HG03354 (cell line): ENCODE data around the gene RBM3.
"Not testable (repeated sequence)": the region's sequence is repeated elsewhere in the genome, so short reads cannot be mapped to it uniquely, and the experiment has no call there.

Experiments used
- ATAC-seq: cut with Tn5 transposase; IDR thresholded peaks from one replicate; pipeline ENCODE4 v1.9.1; 2021; ENCODE audit warnings: mild to moderate bottlenecking; ENCODE audit not compliant: unreplicated experiment, poor library complexity, severe bottlenecking

The RBM3 gene

DNA sequence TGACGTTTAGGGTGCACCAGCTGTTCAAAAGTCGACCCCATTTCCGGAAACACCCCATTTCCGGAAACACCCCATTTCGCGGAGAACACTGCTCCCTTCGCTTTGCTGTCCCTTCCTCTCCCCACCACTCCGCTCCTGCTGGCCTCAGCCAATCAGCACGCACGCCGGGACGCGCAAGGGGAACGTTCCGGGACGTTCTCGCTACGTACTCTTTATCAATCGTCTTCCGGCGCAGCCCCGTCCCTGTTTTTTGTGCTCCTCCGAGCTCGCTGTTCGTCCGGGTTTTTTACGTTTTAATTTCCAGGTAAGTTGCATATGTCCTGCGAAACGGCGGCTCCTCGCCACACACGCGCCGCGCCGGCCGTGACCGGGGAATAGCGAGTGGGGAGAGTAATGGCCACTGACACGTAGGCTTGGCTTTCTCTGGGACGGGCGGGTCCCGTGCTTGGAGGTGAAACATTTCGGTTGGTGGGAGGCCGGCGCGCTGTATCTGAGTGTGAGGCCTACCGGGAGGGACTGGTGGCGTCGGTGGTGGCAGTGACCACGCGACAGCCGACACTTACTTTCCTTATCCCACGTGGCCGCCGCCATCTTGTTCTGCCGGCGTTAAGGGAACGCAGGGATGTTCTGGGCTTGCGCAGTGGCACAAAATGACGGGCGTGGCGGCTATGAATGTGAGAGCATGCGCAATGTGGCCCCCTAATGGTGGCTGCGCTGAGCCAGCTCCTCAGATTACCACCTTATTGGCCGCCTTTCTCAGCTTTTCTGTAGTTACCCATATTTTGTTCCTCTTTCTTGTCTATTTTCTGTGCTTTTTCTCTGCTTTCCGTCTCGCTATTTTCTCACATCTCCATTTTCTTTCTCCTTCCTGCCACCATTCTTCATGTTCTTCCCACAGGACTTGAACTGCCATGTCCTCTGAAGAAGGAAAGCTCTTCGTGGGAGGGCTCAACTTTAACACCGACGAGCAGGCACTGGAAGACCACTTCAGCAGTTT is at the start of gene RBM3:
RBM3 (plus strand) TSS at position 215 of the 997 bp plus-strand sequence; CDS start at position 912, 697 bp downstream.
- peak; percentile 90 for ATAC-seq

DNA sequence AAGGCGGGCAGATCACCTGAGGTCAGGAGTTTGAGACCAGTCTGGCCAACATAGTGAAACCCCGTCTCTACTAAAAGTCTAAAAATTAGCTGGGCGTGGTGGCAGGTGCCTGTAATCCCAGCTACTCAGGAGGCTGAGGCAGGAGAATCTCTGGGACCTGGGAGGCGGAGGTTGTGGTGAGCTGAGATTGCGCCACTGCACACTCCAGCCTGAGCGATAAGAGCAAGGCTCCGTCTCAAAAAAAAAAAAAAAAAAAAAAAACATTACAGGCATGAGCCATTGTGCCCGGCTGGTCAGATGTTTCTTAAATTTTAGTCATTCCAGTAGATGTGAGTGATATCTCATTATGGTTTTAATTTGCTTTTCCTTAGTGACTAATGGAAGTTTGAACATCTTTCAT is 48.4 kb upstream of the RBM3 start:
- ATAC-seq, result not testable (repeated sequence)

DNA sequence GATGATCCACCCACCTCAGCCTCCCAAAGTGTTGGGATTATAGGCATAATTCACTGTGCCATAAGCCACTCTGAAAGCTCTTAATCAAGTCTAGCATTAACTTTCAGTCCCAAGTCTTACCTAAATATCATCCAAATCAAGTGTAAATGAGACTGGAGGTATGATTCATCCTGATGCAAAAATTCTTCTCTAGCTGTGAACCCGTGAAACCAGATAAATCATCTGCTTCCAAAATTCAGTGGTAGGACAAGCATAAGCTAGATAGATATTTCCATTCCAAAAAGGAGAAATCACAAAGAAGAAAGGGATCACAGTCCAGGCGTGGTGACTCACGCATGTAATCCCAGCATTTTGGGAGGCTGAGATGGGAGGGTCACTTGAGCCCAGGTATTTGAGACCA is 43.5 kb upstream of the RBM3 start:
- no peak for ATAC-seq

DNA sequence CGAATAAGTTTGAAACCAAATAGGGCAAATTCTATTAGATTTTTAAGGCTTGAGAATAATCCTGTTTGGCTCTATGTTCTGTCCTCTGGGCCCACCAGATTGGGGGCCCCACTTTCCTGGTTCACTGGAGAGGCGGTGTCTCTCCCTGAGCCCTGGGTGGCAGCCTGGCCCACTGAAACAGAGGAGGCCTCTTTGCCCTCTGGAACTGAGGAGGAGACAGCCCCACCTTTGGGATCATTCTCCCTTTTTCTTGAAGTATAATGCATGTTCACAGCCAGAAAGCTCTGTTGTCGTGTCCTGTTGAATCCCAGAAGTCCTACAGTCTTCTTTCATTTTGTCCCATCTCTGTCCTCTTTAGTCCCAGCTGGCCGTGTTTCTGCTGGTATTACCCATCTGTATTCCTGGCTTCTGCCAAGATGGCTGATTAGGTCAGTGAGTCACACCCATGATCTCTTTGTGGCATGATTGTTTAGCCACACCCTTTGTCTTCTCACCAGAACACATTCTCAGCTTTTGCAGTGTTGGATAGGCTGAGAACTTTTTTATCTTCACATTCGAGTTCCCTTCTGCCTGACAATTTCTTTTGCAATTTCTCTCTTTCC is 42.8 kb upstream of the RBM3 start:
- no peak for ATAC-seq

DNA sequence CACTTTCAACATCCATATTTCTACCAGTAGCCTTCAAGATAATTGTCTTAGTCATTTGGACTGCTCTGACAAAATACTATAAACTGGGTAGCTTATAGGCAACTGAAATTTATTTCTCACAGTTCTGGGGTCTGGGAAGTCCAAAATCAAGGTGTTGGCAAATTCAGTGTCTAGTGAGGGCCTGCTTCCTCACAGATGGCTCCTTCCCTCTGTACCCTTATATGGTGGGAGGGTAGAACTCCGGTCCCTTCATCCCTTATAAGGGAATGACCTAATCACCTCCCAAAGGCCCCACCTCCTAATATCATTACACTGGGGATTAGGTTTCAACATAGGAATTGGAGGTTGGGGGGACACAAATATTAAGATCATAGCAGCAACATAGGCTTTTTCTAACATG is 42.1 kb upstream of the RBM3 start:
- no peak for ATAC-seq

DNA sequence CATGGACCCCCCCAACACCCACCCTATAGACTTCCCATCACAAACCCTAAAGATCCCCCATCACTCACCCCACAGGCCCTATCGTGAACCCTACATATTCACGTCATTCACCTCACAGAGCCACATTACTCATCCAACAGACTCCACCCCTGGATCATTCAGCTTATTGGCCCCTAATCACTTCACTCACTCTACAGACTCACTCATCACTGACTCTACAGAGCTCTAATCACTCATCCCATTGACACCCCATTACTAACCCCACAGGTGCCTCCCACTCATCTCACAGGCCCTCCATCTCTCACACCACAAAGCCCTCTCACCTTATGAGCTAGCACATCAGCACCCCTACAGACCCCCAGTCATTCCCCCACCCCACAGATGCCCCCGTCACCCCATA is 41.1 kb upstream of the RBM3 start:
- no peak for ATAC-seq

DNA sequence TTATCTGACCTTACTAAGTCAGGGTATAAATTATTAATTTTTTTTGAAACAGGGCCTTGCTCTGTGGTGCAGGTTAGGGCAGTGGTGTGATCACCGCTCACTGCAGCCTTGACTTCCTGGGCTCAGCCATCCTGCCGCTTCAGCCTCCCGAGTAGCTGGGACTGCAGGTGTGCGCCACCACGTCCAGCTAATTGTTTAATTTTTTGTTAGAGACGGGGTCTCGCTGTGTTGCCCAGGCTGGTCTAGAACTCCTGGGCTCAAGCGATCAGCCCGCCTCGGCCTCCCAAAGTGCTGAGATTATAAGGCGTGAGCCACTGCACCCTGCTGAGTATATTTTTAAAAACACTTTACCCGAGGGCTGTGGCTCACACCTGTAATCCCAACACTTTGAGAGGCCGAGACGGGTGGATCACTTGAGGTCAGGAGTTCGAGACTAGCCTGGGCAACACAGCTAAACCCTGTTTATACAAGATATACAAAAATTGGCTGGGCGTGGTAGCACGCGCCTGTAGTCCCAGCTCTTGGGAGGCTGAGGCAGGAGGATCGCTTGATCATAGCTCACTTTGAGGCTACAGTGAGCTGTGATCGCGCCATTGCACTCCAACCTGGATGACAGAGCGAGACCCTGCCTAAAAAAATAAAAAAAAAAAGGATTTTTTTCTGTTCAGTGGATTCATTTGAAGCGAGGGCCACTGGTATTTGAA is 35.5 kb upstream of the RBM3 start:
- no peak for ATAC-seq

DNA sequence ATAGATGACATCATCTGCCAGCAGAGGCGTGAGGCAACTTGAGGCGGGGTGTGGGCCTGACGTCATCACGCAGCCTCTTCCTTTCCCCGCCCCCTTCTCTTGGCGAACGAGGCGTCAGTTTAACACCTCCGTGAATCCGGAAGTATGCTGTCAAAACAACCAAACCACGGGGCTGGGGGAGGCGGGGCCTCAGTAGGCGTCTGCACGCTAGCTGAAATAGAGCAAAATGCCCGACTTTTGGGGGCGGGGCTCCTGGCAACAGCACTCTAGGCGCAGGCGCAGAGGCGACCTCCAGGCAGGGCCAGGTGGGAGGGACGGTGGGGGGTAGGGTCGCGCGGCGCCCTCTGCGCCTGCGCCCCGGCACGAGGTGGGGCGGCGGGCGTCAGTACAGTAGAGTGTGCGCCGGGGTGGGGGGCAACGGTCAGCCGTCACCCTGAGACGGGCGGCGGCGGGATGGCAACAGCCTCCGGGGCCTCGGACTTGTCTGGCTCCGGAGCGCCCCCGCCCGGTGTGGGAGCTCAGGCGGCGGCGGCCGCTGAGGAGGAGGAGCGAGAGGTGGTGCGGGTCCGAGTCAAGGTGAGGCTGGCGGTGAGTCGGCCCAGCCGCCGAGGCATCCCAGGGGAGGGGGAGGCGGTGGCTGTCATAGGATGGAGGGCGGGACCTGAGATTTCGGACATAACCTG is 34.8 kb upstream of the RBM3 start, which contains the start of gene TBC1D25:
TBC1D25 (plus strand) TSS at position 370 of the 683 bp plus-strand sequence; CDS start at position 454, 84 bp downstream.
- peak; percentile 88 for ATAC-seq

DNA sequence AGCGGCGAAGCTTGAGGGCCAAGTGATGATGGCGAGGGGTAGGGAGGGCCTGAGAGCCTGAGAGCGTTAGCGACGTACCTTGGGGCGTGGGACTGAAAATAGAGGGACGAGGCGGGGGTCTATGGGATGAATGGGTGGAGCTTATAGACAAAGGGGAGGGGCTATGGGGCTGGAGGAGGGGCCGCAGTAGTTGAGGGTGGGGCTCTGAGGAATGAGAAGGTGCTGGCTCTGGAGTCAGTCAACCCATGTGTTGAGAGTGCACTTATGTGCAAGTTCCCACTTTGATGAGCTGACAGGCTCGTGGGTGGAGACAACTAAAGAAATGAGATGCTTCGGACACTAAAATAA is 34.3 kb upstream of the RBM3 start:
- ATAC-seq, result peak; percentile 31

DNA sequence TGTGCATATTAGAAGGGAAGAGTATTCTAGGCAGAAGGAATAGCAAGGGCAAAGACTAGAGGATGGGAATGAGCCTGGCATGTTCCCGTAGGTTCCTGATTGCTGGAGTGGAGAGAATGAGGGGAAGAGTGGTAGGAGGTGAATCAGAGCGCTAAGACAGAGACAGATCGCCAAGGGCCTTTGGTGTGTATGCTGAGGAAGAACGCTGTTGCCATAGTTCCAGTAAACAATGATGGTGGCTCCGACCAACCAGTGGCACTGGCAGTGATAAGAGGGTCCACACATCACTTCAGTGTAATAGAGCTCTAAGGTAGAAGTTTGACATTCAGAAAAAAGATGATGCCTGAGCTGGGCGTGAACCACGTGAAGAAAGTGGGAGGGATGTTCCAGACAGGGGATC is 33.8 kb upstream of the RBM3 start:
- ATAC-seq, result no peak

DNA sequence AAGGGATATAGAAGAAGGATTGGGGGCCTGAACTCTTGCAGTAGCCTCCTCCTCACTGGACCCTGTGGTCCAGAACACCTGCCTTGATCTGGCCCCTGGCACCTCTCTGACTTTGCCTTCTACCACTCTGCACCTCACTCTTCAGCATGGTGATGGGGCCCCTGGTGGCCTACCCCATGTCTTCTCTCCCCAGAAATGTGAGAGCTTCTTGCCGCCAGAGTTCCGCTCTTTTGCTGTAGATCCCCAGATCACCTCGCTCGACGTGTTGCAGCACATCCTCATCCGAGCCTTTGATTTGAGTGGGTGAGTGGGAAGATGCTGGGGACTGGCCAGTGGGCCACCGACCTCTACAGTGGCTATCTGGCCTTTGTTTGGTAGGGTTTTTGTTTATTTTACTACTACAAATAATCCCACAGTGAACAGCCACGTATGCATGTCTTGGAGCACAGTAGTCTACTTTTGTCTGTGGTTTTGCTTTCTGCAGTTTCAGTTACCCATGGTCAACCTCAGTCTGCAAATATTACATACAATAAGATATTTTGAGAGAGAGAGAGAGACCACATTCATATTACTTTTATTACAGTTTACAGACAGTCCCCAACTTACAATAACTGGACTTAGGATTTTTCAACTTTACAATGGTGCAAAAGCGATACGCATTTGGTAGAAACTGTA is 33.0 kb upstream of the RBM3 start:
- ATAC-seq, result no peak

DNA sequence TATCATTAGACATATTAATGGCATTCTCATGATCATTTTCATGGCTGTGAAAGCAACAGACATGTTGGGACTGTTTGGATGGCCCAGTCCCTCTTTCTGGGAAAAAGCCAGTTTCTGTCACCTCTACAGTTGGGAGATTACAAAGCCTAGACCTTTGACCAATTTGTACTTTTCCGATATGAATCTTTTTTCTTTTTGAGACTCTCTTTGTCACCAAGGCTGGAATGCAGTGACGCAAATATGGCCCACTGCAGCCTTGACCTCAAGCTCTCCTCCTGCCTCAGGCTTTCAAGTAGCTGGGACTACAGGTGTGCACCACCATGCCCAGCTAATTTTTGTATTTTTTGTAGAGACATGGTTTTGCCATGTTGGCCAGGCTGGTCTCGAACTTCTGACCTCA is 25.4 kb upstream of the RBM3 start:
- ATAC-seq, result no peak

DNA sequence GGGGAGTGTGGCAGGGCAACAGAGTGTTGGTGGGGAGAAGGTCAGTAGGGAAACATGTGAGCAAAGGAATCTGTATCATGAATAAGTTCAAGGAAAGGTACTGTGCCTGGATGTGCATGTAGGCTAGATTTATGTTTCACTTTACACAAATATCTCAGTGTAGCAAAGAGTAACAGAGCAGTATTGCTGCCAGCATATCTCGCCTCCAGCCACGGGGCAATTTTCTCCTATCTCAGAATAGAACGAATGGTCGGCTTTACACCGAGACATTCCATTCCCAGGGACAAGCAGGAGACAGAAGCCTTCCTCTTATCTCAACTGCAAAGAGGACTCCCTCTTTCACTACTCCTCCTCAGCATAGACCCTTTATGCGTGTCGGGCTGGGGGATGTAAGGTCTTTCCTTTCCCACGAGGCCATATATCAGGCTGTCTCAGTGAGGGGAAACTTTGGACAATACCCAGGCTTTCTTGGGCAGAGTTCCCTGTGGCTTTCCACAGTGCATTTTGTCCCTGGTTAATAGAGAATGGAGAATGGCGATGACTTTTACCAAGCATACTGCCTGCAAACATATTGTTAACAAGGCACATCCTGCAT is 18.5 kb upstream of the RBM3 start:
- ATAC-seq, result not testable (repeated sequence)

DNA sequence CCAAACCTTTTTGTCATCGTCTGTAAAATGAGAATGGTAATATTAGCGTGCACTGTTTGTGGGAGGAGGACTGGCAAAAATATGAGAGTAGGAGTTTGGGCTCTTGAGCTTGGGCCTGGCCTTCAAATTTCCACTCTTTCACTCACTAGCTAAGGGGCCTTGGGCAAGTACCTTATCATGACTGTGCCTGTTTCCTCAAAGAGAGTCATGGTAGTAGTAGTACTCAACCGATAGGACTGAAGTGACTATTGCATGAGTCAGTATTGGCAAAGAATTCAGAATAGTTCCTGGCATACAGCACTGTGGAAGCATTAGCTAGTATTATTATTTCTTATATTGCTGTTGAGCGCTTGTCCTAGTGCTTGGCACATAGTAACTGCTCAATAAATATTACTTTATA is 16.0 kb upstream of the RBM3 start:
- no peak for ATAC-seq

DNA sequence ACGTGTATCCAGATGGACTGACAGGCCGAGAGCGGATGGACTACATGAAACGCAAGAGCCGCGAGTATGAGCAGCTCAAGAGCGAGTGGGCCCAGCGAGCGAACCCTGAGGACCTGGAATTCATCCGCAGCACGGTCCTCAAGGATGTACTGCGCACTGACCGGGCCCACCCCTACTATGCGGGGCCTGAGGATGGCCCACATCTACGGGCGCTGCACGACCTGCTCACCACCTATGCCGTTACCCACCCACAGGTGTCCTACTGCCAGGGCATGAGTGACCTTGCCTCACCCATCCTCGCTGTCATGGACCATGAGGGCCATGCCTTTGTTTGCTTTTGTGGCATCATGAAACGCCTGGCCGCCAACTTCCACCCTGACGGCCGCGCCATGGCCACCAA is 14.6 kb upstream of the RBM3 start:
- ATAC-seq, result no peak

DNA sequence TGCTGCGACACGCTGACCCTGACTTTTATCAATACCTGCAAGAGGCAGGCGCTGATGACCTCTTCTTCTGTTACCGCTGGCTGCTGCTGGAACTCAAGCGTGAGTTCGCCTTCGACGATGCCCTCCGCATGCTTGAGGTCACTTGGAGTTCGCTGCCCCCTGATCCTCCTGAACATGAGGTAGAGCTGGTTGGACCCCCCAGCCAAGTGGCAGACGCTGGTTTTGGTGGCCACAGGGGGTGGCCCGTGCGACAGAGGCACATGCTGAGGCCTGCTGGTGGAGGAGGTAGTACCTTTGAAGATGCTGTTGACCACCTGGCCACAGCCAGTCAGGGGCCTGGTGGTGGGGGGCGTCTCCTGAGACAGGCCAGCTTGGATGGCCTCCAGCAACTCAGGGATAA is 14.2 kb upstream of the RBM3 start:
- ATAC-seq, result no peak

DNA sequence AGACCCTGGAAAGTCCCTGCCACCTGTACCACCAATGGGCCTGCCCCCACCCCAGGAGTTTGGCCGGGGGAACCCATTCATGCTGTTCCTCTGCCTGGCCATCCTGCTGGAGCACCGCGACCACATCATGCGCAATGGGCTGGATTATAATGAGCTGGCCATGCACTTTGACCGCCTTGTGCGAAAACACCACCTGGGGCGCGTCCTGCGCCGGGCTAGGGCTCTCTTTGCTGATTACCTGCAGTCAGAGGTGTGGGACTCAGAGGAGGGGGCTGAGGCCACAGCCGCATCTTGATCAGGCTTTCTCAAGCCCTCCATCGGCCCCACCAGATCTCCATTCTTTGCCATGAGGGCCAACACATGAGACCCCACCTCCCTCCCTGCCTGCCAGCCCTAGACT is 13.6 kb upstream of the RBM3 start:
- no peak for ATAC-seq

DNA sequence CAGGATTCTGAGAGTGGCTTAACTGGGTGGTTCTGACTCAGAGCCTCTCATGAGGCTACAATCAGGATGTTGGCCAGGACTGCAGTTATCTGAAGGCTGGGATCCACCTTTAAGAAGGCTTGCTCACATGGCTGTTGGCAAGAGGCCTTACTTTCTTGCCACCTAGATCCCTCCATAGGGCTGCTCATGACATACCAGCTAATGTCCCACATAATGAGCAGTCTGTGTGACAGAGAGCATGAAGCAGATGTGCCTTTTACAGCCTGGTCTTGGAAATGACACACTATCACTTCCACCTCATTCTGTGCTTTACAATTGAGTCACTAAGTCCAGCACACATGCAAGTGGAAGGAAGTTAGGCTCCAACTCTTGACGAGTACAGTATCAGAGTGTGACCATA is 4.3 kb upstream of the RBM3 start:
- ATAC-seq, result no peak

DNA sequence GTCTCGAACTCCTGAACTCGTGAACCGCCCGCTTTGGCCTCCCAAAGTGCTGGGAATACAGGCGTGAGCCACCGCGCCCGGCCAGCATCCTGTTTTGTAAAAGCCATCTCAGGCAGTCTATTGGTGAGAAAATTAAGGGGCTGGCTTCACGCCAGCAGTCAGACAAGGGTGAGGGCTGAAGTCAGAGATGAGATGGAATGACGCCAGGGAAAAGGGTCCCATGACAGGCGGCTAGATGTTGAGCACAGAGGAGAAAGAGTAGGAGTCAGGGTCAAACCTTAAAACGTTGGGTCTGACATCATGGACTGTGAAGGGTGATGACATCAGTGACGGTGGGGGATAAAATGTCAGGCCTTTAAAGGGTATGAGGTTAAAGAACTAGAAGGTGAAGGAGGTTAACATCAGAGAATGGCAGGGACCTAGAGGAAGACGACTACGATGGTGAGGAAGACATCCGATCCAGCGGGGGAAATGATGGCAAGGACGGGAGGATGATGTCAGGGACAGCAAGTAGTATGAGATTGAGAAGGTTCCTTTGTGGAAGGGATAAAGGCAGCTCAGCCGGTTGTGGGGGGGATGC is 504 bp upstream of the RBM3 start:
- peak; percentile 6 for ATAC-seq
